Measurements from ENCODE around the gene CCDC137.
"Not testable (repeated sequence)": the region's sequence is repeated elsewhere in the genome, so short reads cannot be mapped to it uniquely, and the experiment has no call there.

The CCDC137 gene

GRCh38 chr17:81666342-81667191, at the start of gene CCDC137, which contains the start of gene OXLD1:
Gene CCDC137 (plus strand): TSS chr17:81666737. CDS start chr17:81666767, 30 bp downstream.
Gene OXLD1 (minus strand): TSS chr17:81666605. CDS start chr17:81666577, 28 bp downstream.
- Histone ChIP-seq H3K27ac (peak within 1 kb of the TSS; percentile 40 to 99 (median 94)), H3K4me3 (peak within 1 kb of the TSS; percentile 70 to 99 (median 95))

GRCh38 chr17:81616877-81617276, 49.7 kb upstream of the CCDC137 start:
- H3K27ac ChIP-seq = no peak overlapping the region

GRCh38 chr17:81618307-81618706, 48.2 kb upstream of the CCDC137 start:
- H3K4me3 ChIP-seq, H3K27ac ChIP-seq: not testable (repeated sequence)

More at GRCh38 chr17:81616877-81617276, 49.7 kb upstream of the CCDC137 start:
- H3K4me3 ChIP-seq = no peak overlapping the region

DNA sequence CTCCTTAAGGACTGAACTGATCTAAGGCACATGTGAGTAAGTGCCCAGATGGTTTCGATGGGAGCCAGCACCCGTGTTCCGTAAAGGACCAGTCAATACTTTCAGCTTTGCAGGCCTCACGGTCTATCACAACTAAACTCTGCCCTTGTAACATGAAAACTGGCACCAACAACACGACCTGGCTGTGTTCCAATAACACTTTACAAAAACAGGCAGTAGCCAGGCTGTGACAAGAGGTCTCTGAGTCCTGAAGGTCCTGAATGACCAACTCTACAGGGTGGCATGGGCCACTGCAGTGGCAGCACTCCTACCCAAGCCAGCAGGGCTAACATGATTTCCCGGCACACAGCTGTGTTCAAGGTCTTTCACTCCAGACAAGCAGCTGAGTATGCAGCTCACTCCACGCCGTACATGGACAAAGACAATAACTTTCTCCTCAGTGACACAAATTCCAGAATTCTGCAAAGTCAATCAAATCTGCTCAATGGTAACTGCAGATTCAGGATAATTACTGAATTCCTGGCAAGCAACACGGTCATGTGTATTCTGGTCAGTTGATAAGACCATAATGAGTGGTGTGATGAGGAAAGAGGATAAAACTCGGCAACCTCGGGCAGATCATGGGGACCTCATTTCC, 44.9 kb upstream of the CCDC137 start:
- Histone ChIP-seq H3K27ac (no peak overlapping the region), H3K4me3 (no peak overlapping the region)

DNA sequence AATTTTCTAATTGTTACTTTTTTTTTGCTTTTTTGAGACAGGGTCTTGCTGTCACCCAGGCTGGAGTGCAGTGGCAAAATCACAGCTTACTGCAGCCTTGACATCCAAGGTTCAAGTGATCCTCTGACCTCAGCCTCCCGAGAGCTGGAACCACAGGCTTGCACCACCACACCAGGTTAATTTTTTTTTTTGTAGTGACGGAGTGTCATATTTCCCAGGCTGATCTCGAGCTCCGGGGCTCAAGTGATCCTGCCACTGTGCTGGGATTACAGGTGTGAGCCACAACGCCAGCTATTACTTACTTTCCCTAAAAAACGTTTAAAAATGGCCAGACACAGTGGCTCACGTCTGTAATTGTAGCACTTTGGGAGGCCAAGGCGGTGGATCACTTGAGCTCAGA, 36.3 kb upstream of the CCDC137 start:
- no peak overlapping the region for H3K27ac ChIP-seq

DNA sequence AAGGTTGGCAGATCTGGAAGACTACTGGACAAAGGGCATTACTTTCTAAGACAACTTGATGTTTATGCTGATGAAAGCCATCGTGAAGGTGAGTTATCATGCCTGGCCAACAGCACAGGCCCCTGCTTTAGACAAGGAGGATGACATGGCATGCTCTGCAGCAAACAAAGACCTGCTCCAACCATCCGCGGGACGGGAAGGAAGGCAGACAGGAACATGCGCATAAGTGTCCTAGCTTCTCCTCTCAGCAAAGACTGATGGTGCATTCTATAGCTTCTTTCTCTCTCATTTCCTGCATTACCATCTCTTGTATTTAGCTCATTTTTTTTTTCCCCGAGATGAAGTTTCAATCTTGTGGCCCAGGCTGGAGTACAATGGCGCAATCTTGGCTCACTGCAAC, 35.1 kb upstream of the CCDC137 start:
- no peak overlapping the region for H3K27ac ChIP-seq
- H3K4me3 ChIP-seq = no peak overlapping the region

More for the DNA sequence above, 36.3 kb upstream of the CCDC137 start:
- H3K4me3 ChIP-seq = no peak overlapping the region

- H3K4me3 ChIP-seq = peak overlapping the region in 6 of 7 experiments; percentile 79 to 93 (median 92)
- peak overlapping the region in 8 of 21 experiments; percentile 91 to 98 (median 96) for H3K27ac ChIP-seq
These were observed 31.1 kb upstream of the CCDC137 start for GRCh38 chr17:81635431-81635830.

DNA sequence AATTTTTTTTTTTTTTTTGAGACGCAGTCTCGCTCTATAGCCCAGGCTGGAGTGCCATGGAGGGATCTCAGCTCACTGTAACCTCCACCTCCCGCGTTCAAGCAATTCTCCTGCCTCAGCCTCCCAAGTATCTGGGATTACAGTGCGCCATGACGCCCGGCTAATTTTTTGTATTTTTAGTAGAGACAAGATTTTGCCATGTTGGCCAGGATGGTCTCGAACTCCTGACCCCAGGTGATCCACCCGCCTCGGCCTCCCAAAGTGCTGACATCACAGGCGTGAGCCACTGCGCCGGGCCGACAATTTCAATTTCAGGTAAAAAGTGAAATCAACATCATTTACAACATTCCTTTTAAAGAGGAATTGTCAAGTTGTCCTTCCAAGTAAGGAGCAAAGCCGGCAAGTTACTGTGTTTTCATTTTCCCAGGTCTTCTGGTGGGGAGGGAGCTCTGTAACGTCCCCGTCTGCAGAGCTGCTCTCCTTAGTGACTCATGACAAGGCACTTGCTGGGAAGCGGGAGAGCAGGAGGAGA, 30.5 kb upstream of the CCDC137 start:
- H3K27ac ChIP-seq = peak overlapping the region; percentile 80 to 98 (median 95)
- H3K4me3 ChIP-seq = peak overlapping the region; percentile 79 to 93 (median 90)

- peak within 1 kb of the TSS; percentile 79 to 93 (median 90) for H3K4me3 ChIP-seq
- peak within 1 kb of the TSS; percentile 80 to 98 (median 95) for H3K27ac ChIP-seq
These were observed 29.8 kb upstream of the CCDC137 start, which contains the start of the genes NPLOC4 and TSPAN10 for GRCh38 chr17:81636505-81637288. Gene NPLOC4 (minus strand): TSS chr17:81637112. CDS start chr17:81636930, 182 bp downstream. Gene TSPAN10 (plus strand): TSS chr17:81637196. CDS start chr17:81642413, 5,217 bp downstream.

- Histone ChIP-seq H3K27ac (no peak overlapping the region), H3K4me3 (no peak overlapping the region)
These were observed 27.9 kb upstream of the CCDC137 start for GRCh38 chr17:81638683-81639082.

GRCh38 chr17:81640011-81640410, 26.5 kb upstream of the CCDC137 start:
- H3K4me3 ChIP-seq = no peak overlapping the region

GRCh38 chr17:81641825-81642489, 24.6 kb upstream of the CCDC137 start:
- Histone ChIP-seq H3K27ac (peak overlapping the region in 4 of 21 experiments; percentile 0 to 41 (median 22)), H3K4me3 (no peak overlapping the region)

More at GRCh38 chr17:81640011-81640410, 26.5 kb upstream of the CCDC137 start:
- no peak overlapping the region for H3K27ac ChIP-seq

GRCh38 chr17:81644496-81644895, 22.0 kb upstream of the CCDC137 start:
- Histone ChIP-seq H3K27ac (no peak overlapping the region), H3K4me3 (no peak overlapping the region)

- Histone ChIP-seq H3K27ac (no peak overlapping the region), H3K4me3 (no peak overlapping the region)
These were observed 21.3 kb upstream of the CCDC137 start for GRCh38 chr17:81644976-81645952.

GRCh38 chr17:81646869-81647600, 19.5 kb upstream of the CCDC137 start:
- Histone ChIP-seq H3K4me3 (no peak overlapping the region), H3K27ac (no peak overlapping the region)

GRCh38 chr17:81647640-81648012, 18.9 kb upstream of the CCDC137 start:
- H3K27ac ChIP-seq = no peak overlapping the region
- H3K4me3 ChIP-seq = no peak overlapping the region

Measured in skin epidermis (tissue), 12 donors.